Astrocyte of the spinal cord (primary cell): ENCODE measurements around the gene DUSP18.

Source experiments
- DNase-seq: peaks from one replicate; pipeline ENCODE4 v3.0.0; 2011; ENCODE audit warnings: low read depth, low spot score
- H3K4me3 ChIP-seq: 2 replicates; pipeline ENCODE4 v1.5.1; 2011; ENCODE audit warnings: low read depth, mild to moderate bottlenecking, low read length, moderate library complexity
- in situ Hi-C: cut with HindIII; loops from 2 replicates; pipeline ENCODE4 v1.10.0; 2017; ENCODE audit warnings: low sequenced_read_pairs
- TF ChIP-seq, protein P1 (sequence below): IDR thresholded peaks from 2 replicates; pipeline ENCODE4 v1.5.1; 2012; ENCODE audit warnings: low read depth, mild to moderate bottlenecking, low read length, inconsistent platforms

DUSP18 gene

GRCh38 chr22:30702856-30703255, 35.2 kb upstream of the DUSP18 start:
- in situ Hi-C loops = no loop called here
- no peak overlapping the region for H3K4me3 ChIP-seq
- TF ChIP-seq, protein P1, sequence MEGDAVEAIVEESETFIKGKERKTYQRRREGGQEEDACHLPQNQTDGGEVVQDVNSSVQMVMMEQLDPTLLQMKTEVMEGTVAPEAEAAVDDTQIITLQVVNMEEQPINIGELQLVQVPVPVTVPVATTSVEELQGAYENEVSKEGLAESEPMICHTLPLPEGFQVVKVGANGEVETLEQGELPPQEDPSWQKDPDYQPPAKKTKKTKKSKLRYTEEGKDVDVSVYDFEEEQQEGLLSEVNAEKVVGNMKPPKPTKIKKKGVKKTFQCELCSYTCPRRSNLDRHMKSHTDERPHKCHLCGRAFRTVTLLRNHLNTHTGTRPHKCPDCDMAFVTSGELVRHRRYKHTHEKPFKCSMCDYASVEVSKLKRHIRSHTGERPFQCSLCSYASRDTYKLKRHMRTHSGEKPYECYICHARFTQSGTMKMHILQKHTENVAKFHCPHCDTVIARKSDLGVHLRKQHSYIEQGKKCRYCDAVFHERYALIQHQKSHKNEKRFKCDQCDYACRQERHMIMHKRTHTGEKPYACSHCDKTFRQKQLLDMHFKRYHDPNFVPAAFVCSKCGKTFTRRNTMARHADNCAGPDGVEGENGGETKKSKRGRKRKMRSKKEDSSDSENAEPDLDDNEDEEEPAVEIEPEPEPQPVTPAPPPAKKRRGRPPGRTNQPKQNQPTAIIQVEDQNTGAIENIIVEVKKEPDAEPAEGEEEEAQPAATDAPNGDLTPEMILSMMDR = no peak
- no peak for DNase-seq

DNA sequence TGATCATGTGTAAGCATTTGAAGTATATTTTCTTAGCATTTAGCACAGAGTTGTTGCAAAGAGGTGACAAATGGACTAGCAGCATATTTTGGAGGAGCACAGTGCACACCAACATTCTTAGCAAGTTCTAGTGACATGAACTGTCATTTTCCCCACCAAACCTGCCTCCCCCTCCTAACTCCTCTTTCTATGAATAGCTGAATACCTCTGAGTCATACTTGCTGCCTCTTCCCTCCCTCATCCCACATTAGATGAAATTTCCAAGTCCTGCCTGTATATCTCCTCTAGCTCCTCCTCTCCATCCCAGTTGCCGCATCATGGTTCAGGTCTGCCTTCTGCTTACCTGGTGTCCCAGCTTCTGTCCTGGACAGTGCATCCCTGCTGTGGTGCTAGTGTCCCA, 34.2 kb upstream of the DUSP18 start:
- in situ Hi-C loops = no loop called here
- H3K4me3 ChIP-seq = no peak overlapping the region
- DNase-seq = peak; percentile 26
- TF ChIP-seq, protein P1 = no peak

DNA sequence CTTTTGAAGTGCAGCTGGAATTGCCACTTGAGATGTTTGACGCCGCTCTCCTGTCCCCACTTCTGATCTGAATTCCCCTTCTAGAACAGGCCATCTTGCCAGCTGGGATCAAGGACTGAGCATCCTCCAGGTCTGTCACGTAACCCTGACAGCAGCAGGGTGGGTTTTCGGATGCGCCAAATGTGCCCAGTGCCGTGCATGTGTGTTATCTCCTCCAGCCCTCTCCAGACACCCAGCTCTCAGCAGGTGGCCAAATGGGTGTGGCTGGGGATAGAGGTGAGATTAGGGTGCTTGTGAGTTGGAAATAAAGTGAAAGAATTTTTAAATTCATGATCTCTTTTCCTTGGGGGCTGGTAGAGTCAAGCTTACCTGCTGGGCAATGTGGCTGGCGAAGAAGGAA, 30.3 kb upstream of the DUSP18 start:
- no peak overlapping the region for H3K4me3 ChIP-seq
- no peak for DNase-seq
- TF ChIP-seq, protein P1 = no peak
- in situ Hi-C loops = no loop called here

- H3K4me3 ChIP-seq = no peak overlapping the region
- no peak for DNase-seq
- TF ChIP-seq, protein P1 = no peak
- in situ Hi-C loops = no loop called here
Measured at GRCh38 chr22:30695871-30696655, 28.4 kb upstream of the DUSP18 start.

DNA sequence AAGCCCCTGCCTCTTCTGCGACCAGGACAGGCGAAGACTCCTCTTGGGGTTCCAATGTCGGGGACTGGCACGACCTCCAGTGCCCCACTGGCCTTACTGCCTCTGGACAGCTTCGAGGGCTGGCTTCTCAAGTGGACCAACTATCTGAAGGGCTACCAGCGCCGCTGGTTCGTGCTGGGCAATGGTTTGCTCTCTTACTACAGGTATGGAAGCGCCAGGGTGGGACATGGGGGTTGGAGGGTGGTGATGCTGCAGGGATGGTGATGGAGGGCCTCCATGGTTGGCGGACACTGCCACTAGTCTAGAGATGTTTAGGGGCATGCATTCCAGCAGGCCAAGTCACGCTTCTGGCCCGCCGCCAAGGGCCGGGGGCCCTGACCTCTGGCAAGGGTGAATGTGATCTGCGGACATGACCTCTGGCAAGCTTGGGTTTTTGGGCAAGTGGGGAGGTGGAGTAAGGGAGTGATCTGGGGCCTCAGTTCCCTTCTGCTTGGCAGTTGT, 27.7 kb upstream of the DUSP18 start:
- no peak for DNase-seq
- TF ChIP-seq, protein P1 = no peak
- in situ Hi-C loops = no loop called here
- peak overlapping the region; percentile 53 for H3K4me3 ChIP-seq

DNA sequence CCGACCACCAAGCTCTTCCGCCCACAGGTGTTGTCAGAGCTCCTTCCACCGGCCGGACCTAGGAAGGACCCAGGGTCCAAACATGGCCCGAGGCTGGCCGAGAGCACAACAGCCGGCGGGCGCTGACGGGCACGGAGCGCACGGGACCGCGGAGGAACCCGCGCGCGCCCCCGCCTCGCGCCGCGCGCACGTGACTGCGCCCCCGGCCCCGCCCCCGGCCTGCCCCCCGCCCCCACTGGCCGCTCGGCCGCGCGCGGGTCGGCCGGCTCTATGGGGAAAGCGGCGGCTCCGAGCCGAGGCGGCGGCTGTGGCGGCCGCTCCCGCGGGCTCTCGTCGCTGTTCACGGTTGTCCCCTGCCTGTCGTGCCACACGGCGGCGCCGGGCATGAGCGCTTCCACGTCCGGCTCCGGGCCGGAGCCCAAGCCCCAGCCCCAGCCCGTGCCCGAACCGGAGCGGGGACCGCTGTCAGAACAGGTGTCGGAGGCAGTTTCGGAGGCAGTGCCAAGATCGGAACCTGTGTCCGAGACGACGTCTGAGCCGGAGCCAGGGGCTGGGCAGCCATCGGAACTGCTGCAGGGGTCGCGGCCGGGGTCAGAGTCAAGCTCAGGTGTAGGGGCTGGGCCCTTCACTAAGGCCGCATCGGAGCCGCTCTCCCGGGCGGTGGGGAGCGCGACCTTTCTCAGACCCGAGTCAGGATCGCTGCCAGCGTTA, 27.1 kb upstream of the DUSP18 start, which contains the start of gene OSBP2:
Gene OSBP2, plus strand, starts transcription at position 235 of the 711 bp plus-strand sequence. Its CDS starts 36 bp downstream, at position 271.
- in situ Hi-C loops = no loop called here
- TF ChIP-seq, protein P1 = no peak
- peak within 1 kb of the TSS; percentile 60 for H3K4me3 ChIP-seq
- no peak for DNase-seq
